ENCODE data around the gene HEATR3.
"Not testable (repeated sequence)": the region's sequence is repeated elsewhere in the genome, so short reads cannot be mapped to it uniquely, and the experiment has no call there.

Gene HEATR3

GRCh38 chr16:50102051-50102746 is 36.4 kb downstream of the HEATR3 start:
- no peak for DNase-seq

- DNase-seq = no peak
Measured at GRCh38 chr16:50103764-50104163, 38.0 kb downstream of the HEATR3 start.

GRCh38 chr16:50114357-50115129 is 48.8 kb downstream of the HEATR3 start:
- DNase-seq = no peak

GRCh38 chr16:50120711-50121110 is 54.9 kb downstream of the HEATR3 start:
- no peak for DNase-seq

GRCh38 chr16:50121278-50121677 is 55.5 kb downstream of the HEATR3 start:
- DNase-seq = no peak

- DNase-seq = peak; percentile 31
Measured at GRCh38 chr16:50121721-50122445, 56.1 kb downstream of the HEATR3 start.

GRCh38 chr16:50123417-50123816 is 57.6 kb downstream of the HEATR3 start:
- DNase-seq = no peak

GRCh38 chr16:50124769-50125168 is 59.0 kb downstream of the HEATR3 start:
- DNase-seq = no peak

GRCh38 chr16:50126183-50126582 is 60.4 kb downstream of the HEATR3 start:
- DNase-seq = no peak

GRCh38 chr16:50132571-50132970 is 66.8 kb downstream of the HEATR3 start:
- DNase-seq = not testable (repeated sequence)

GRCh38 chr16:50133214-50133613 is 67.4 kb downstream of the HEATR3 start:
- DNase-seq = no peak

GRCh38 chr16:50136399-50136798 is 70.6 kb downstream of the HEATR3 start:
- DNase-seq = no peak

GRCh38 chr16:50137268-50137667 is 71.5 kb downstream of the HEATR3 start:
- DNase-seq = no peak

- DNase-seq = no peak
Measured at GRCh38 chr16:50139580-50139979, 73.8 kb downstream of the HEATR3 start.

GRCh38 chr16:50144211-50144610 is 78.4 kb downstream of the HEATR3 start:
- no peak for DNase-seq

GRCh38 chr16:50146479-50147435 is 81.0 kb downstream of the HEATR3 start:
- DNase-seq = no peak

GRCh38 chr16:50151322-50151721 is 85.6 kb downstream of the HEATR3 start:
- no peak for DNase-seq

- DNase-seq = no peak
Measured at GRCh38 chr16:50151756-50152155, 86.0 kb downstream of the HEATR3 start.

- DNase-seq = no peak
Measured at GRCh38 chr16:50152351-50152806, 86.6 kb downstream of the HEATR3 start.

GRCh38 chr16:50152807-50153595 is 87.2 kb downstream of the HEATR3 start, which contains the start of gene TENT4B:
TSS of gene TENT4B (plus strand) at chr16:50153306. CDS start at chr16:50153622, 316 bp downstream.
- peak; percentile 70 for DNase-seq

Measured in NCI-H1436 (cell line).